HG03432 (cell line): ENCODE data around the gene HNRNPAB.
"Not testable (repeated sequence)": the region's sequence is repeated elsewhere in the genome, so short reads cannot be mapped to it uniquely, and the experiment has no call there.

Experiments used
- ATAC-seq: cut with Tn5 transposase; IDR thresholded peaks from one replicate; pipeline ENCODE4 v1.9.1; 2021; ENCODE audit warnings: mild to moderate bottlenecking, moderate library complexity; ENCODE audit not compliant: unreplicated experiment

HNRNPAB gene

DNA sequence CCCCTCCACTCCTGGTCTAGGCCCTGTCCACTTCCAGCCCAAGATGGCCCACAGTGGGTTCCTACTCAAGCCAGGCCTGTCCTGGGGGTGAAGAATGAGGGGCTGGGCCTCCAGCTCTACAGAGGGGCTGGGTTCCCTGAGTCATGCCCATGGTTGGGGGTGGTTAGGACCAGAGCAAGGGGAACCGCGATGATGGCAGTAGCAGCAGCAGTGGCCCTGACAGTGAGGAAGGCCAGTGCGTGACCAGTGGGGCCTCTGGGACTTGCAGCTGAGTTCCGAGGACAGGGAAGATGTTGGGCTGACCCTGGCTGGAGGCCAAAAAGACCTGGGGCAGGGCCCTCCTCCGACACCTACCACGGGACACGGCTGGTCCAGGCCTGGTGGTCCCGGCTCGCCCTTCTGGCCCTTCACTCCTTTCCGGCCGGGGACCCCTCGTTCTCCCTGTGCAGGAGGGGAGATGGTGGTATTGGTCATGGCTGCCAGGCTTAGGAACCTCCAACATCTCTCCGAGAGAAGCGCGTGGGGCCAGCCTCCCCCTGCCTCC lies 37.4 kb downstream of the HNRNPAB start:
- ATAC-seq: no peak

DNA sequence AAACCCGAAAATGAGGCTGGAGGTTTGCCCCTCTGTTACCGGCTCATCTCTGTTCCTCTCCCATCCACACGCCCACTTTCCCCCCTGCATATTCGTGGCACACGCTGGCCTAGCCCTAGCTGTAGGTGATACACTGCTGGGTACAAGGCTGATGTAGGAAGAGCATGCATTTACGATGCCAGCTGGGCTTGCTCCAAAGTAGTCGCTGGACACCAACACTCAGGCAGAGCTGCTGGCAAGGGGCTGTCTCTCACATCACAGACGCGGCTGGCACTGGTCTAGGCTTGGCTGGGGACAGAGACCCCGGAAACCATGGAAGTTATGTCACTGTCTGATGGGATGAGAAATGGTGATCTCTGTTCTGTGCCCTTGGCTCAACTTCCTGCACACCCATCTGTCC lies 38.1 kb downstream of the HNRNPAB start:
- no peak for ATAC-seq

DNA sequence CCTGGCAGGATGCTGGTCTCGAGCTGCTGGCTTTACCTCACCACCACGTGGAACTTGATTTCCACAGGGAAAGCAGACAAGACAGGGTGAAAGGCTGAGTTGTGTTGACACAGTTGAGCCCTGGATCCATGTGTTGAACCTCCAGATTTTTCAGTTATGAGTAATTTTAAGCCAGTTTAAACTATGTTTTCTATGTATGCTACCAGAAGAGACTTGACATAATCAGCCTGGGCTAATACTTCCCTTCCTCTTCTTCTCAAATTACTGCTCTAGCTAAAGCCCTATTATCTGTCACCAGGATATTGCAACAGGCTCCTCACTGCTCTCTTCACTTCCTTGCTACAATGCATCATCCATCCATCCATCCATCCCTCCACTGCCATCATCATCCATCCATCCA lies 40.2 kb downstream of the HNRNPAB start:
- ATAC-seq: no peak

DNA sequence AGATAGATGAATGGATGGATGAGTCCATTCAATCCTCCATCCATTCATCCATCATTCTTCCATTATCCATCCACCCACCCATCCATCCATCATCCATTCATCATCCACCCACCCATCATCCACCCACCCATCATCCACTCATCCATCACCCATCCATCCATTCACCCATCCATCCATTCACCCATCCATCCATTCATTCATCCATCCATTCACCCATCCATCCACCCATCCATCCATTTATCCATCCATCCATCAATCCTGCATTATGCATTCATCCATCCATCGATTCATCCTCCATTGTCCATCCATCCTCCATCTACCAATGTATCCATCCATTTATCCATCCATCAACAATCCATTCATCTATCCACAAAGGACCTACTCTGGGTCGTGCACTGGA lies 41.1 kb downstream of the HNRNPAB start:
- ATAC-seq: no peak

DNA sequence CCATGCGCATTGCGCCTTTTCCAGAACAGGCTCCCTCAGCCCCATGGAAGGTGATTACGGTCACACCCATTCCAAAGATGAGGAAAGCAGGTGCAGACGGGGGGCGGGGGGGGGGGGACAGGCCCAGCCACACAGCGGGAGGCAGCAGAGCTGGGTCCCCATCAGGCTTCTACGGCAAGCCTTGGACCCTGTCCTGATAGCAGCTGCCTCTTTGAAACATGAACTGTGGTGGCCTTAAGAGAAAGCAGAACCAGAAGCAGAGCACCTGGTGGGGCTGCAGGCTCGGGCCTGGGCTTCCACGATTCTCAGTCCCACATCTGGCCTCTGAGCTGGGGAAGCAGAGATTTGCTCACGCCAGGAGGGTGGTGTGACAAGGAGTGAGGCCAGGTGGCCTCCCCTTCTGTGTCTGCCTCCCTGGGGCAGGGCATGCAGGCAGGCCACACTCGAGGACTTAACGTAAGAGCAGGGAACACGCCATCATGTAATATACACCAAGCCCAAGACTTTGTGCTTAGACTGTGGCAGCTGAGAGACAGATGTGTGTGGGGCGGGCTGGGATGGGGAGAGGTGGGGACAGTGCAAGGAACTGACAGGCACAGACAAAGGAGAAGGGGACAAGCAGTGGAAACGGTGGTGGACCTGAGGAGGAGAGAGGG lies 42.4 kb downstream of the HNRNPAB start:
- ATAC-seq: no peak

DNA sequence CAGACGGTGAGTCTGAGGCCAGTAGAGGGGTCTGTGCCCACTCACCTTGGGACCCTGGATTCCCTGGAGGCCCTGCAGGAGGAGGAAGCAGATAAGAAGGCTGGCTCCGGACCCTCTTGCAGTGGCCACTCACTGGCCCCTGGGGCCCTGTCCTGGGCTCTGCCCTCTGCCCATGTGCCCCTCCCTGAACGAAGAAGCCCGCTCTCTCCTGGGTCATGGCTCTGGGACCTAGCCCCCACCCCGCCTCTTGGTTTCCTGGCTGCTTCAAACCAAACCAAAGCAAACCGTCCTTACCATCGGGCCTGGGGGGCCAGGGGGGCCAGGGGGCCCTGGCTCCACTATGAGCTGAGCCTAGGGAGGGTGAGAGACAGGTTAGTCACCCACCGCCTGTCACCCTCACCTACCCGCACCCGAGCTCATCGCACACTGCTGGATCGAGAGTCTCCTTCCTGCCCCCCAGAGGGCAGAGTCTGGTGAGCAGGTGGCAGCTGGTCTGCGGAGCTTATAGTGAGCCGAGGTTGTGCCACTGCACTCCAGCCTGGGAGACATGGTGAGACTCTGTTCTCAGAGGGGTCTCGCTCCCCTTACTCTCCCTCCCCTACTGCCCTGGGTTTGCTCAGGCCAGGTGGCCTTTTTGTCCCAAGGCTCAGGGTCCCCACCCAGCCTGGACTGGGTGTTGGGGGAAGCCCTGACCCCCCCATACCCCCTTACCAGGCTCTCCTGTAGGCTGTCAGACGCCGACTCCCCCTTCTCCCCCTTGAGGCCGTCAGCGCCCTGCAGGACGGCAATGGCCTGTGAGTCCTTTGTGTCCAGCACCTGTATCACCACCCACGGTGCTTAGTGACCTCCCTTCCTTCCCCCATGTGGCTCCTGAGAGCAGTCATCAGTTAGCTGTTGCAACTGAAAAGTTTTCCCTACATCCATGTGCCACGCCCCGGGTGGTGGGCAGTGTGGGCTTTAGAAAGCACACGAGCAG lies 43.4 kb downstream of the HNRNPAB start:
- ATAC-seq: no peak

DNA sequence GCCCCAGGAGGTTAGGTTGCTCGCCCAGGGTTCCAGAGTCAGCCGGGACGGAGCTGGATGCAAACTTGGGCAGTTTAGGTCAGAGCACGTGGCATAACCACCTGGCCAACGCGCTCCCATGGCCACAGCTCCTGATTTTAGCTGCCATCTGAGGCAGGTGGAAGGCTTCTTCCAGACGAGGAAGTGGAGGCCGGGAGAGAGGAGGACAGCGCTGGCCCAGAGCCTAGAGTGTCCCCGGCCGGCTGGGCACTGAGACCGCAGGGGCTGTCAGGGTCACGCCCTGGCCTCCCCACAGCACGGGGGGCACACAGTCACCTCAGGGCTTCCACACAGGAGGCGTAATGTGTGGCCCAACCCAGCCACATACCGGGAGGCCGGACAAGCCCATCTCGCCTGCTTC lies 44.4 kb downstream of the HNRNPAB start:
- ATAC-seq: no peak

DNA sequence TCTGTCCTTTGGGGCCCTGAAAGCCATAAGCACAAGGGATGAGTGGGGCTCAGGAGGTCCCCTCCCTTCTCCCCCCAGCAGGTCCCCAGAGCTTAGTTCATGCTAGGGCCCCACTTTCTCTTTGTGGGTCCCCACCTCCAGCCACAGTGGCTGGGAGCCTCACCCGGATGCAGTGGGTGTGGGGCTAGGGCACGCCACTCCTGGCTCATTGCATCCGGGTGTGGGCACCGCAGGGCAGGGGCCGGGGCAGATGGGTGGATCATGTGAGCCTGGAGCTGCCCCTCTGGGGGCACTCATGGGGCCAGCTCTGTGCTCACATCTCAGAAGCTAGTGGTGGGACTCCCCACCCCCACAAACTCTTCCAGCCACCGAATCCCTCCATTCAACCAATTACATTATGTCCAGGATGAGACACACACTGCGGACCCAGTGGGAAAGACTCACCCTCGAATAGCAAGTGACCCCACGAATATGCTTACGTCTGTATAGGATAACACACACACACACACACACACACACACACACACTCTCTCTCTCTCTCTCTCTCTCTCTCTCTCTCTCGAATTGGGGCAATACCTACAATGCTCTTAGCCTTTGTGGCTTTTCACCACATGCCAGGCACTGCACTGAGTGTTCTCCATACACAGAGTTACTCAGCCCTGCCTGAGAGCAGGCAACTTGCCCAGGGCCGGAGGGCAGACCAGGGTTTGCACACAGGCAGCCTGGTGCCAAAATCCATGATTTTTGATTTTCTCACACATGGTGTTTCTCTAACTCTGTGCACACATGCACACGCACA lies 45.1 kb downstream of the HNRNPAB start:
- ATAC-seq: no peak

DNA sequence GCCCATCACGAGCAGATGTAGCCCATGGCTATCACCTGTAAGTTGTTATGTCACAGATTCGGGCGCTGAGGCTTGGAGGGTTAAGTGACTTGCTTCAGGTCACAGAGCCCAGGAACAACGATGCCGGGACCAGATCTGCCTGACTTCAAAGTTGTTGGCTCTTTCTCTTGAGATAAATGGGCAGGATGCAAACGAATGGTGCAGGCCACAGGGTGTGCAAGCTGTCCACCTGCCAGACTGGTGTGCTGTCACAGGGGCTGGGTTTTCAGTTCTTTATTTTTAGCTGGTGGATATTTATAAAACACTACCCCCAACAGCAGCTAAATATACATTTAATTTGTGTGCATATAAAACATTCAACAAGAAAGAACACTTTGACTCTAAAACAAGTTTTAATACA lies 45.9 kb downstream of the HNRNPAB start:
- no peak for ATAC-seq

DNA sequence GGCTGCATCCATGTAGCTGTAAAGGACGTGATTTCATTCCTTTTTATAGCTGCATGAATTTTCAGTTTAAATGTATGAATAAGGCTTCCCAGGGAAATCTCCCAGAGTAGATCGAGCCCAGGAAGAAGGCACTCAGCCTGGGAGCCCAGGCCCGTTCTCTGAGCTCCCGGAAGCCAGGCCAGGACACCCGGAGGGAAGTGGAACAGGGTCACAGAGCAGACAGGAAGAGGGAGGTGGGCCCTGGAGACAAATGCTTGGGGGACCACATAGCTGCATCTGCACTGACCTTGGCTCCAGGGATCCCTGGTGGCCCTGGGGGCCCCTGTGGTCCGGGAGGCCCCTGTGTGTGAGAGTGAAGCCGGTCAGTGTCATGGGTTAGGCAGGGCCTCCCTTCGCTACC lies 47.9 kb downstream of the HNRNPAB start:
- ATAC-seq: no peak

DNA sequence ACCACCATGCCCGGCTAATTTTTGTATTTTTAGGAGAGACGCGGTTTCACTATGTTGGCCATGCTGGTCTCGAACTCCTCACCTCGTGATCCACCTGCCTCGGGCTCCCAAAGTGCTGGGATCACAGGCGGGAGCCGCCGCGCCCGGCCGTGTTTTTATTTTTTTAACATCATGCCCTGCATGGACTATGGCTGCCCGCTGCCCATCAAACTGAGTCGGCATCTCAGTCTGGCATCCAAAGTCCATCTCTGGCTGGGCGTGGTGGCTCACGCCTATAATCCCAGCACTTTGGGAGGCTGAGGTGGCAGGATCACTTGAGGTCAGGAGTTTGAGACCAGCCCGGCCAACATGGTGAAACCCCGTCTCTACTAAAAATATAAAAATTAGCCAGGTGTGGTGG lies 49.3 kb downstream of the HNRNPAB start:
- not testable (repeated sequence) for ATAC-seq

DNA sequence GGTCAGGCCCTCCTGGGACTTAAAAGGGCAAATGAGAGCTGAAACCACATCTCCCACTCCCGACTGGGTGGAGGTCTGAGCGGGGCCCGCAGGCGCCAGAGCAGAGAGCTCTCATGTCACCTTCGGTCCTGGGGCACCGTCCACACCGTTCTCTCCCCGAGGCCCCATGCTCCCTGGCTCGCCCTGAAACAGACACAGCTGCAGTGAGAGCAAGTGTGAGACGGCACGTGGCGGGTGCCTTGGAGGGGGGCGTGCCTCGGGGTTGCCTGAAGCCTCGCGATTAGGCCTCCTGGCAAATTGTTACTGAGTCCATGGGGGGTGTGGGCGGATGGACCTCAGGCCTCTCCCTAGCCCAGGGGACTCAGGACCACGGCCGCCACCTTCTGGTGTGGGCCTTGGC lies 52.4 kb downstream of the HNRNPAB start:
- ATAC-seq: no peak

DNA sequence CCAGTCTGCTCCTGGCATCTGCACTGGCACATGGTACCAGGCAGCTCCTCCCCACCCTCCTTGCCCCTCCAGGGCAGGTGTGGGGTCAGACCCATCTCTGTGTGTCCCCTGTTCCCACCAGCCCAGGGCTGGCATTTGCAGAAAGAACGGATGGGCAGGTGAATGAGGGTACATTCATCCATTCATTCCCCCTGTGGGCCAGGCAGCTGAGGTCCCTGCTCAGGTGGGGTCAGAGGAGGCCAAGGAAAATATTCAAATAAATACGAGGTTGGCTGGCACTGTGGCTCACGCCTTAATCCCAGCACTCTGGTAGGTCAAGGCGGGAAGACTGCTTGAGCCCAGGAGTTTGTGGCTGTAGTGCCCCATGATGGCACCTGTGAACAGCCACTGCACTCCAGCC lies 53.3 kb downstream of the HNRNPAB start:
- no peak for ATAC-seq

DNA sequence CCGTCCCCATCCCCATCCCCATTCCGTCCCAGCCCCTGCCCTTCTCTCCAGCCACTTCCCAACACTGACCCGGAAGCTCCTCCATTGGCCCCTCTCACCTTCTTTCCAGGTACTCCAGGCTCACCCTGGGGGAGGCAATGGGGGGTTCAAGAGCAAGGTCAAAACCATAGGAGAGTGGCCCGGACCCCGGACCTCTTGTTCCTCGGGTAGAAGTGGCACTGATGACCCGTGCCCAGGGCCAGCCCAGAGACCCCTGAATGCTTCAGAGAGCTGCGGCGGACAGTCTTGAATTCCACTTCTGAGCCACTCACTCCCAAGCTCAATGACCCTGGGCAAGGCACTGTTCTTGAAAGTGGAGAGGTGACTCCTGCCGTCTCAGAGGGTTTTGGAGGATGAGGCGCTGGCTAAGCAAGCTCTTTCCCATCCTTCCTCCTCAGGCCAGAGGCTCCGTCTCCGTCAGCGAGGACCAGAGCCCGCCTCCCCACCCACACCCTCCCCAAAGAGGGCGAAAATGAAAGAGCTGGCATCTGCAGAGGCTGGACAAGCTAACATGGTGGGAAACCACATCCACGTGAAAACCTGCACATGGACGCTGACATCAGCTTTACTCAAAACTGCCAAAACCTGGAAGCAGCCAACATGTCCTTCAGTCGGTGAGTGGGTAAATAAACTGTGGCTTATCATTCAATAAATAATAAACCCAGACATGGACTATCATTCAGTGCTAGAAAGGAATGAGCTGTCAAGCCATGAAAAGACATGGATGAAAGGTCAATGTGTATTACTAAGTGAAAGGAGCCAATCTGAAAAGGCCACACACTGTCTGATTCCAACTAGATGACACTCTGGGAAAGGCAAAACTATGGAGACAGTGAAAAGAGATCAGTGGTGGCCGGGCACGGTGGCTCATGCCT lies 55.5 kb downstream of the HNRNPAB start:
- no peak for ATAC-seq
